NK-92 (cell line): ENCODE data around the gene TNKS1BP1.

Experiments
- DNase-seq: peaks from one replicate; lab custom pipeline; 2025; ENCODE audit not compliant: unreplicated experiment; lab: John Stamatoyannopoulos, UW

The TNKS1BP1 gene

GRCh38 chr11:57260937-57261783 lies 63.6 kb downstream of the TNKS1BP1 start:
- DNase-seq = no peak

GRCh38 chr11:57256119-57256518 lies 68.6 kb downstream of the TNKS1BP1 start:
- DNase-seq = no peak

- no peak for DNase-seq
These were observed 69.1 kb downstream of the TNKS1BP1 start for GRCh38 chr11:57255618-57256017.

- DNase-seq = no peak
These were observed 70.1 kb downstream of the TNKS1BP1 start for GRCh38 chr11:57254631-57255030.

- DNase-seq = no peak
These were observed 73.2 kb downstream of the TNKS1BP1 start for GRCh38 chr11:57251491-57252104.

GRCh38 chr11:57251037-57251436 lies 73.7 kb downstream of the TNKS1BP1 start:
- no peak for DNase-seq
